ENCODE results near the gene ACSM5.
"Not testable (repeated sequence)": the region's sequence is repeated elsewhere in the genome, so short reads cannot be mapped to it uniquely, and the experiment has no call there.

Gene ACSM5

DNA sequence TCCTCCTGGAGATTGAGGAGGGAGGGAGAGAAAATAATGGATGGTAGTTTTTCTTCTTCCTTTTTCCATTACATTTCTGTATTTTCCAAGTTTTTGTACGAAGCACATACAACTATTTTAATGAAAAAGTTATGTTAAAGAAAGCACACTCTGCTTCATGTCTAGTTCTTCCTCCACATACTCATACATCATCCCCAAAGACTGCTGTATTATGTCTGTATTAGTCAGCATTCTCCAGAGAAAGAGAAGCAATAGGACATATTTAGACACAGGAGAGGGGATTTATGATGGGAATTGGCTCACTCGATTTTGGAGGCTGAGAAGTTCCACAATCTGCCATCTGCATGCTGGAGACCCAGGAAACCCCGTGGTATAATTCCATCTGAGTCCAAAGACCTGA lies 31.9 kb downstream of the ACSM5 start:
- in situ Hi-C loops (cut with MboI; ENCODE audit: low sequenced_read_pairs): no loop called here
- DNase-seq (ENCODE audit: low spot score in 2 of 2): no peak

DNA sequence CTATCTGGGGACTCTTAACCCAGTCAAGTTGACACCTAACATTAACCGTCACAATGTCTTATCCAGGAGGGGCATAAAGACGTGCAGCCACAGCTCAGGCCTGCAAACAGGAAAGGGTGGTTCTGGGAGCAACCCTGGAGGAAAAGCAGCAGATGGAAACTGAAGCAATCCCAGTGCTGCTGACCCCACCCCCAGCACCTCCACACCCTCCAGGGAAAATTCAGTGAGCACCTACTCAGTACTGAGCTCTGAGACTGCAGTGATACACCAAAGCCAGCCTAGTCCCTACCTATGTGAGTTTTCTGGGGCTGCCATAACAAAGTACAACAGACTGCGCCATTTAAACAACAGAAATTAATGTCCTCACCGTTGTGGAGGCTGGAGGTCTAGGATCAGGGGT lies 32.5 kb downstream of the ACSM5 start:
- H3K4me1 ChIP-seq; in situ Hi-C loops (cut with MboI; ENCODE audit: low sequenced_read_pairs); DNase-seq (ENCODE audit: low spot score in 2 of 2); H3K4me3 ChIP-seq; H3K36me3 ChIP-seq (replicated peaks); H3K27me3 ChIP-seq (ENCODE audit: low read depth); H3K9me3 ChIP-seq: not testable (repeated sequence)

More for the DNA sequence above, 31.9 kb downstream of the ACSM5 start:
- Histone ChIP-seq H3K9me3 (no peaks in the 10 kb centered on the region), H3K36me3 (replicated peaks) (no peaks in the 10 kb centered on the region), H3K4me1 (no peaks in the 10 kb centered on the region), H3K4me3 (no peak overlapping the region), H3K27me3 (ENCODE audit: low read depth) (no peaks in the 10 kb centered on the region)

DNA sequence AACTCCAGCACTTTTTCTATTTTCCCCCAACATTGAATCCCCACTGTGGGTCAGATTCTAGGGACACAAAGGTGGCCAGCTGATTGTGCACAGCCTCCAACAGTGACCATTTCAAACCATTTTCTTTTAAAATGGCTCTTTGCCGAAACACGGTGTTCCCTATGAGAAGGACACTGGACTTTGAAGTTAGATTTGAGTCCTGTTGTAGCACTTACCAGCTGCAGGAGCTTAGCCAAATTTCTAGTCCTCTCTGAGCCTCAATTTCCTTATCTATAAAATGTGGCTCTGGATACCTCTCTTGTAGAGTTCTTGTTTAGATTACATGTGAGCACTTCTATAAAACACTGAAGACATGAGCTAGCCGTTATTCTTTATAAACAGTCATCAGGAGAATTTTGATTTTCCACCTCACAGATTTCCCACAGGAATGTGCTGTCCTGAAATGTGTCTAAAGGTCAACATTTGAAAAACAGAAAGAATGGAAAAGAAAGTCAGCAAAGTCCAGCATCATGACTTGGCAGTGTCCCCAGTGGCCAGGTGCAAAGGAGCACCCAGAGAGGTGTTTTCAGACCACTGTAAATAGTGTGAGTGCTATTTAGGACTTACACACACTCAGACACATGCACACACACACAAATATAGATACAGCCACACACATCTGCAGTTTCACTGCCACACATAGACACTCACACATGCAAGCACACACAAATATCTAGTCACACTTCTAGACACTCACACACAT lies 37.5 kb downstream of the ACSM5 start:
- DNase-seq (ENCODE audit: low spot score in 2 of 2); in situ Hi-C loops (cut with MboI; ENCODE audit: low sequenced_read_pairs); H3K27me3 ChIP-seq (ENCODE audit: low read depth); H3K9me3 ChIP-seq; H3K36me3 ChIP-seq (replicated peaks); H3K4me1 ChIP-seq; H3K4me3 ChIP-seq: not testable (repeated sequence)

DNA sequence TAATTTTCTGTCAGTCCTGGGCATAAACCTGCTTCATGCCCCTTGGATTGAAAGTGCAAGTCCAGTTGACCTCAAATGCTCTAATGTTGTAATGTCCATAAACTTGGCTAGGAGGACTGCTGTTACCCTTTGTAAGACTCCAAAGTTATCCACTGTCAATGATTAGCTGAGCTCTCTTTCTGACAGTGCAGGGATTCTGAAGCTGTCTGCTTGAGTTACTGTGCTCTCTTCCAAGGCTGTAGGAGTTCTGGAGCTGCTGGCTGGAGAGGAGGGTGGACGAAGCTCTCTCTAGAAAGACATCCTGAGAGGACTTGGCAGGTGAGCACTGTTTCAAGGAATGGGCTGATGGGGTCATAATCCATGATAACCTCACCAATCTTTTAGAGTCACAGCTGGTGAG lies 42.0 kb downstream of the ACSM5 start, which contains the start of gene ACSM2A:
Gene ACSM2A, plus strand, starts transcription at position 158 of the 400 bp plus-strand sequence. CDS start 8,594 bp downstream, outside the sequence.
- H3K27me3 ChIP-seq (ENCODE audit: low read depth); H3K4me3 ChIP-seq; H3K4me1 ChIP-seq; DNase-seq (ENCODE audit: low spot score in 2 of 2); H3K9me3 ChIP-seq; H3K36me3 ChIP-seq (replicated peaks); in situ Hi-C loops (cut with MboI; ENCODE audit: low sequenced_read_pairs): not testable (repeated sequence)

DNA sequence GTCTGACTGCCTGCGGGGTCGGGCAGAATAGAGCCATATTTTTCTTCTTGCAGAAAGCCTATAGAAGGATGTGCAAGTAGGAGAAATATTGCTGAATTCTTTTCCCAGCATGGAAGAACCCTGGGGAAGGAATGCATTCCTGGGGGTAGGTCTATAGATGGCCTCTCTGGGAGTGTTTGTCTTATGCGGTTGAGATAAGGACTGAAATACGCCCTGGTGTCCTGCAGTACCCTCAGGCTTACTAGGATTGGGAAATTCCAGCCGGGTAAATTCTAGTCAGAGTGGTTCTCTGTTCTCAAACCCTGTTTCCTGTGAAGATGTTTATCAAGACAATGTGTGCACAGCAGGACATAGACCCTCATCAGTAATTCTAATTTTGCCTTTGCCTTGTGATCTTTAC lies 44.3 kb downstream of the ACSM5 start:
- H3K4me1 ChIP-seq; H3K9me3 ChIP-seq; H3K4me3 ChIP-seq; H3K36me3 ChIP-seq (replicated peaks); H3K27me3 ChIP-seq (ENCODE audit: low read depth); DNase-seq (ENCODE audit: low spot score in 2 of 2); in situ Hi-C loops (cut with MboI; ENCODE audit: low sequenced_read_pairs): not testable (repeated sequence)

DNA sequence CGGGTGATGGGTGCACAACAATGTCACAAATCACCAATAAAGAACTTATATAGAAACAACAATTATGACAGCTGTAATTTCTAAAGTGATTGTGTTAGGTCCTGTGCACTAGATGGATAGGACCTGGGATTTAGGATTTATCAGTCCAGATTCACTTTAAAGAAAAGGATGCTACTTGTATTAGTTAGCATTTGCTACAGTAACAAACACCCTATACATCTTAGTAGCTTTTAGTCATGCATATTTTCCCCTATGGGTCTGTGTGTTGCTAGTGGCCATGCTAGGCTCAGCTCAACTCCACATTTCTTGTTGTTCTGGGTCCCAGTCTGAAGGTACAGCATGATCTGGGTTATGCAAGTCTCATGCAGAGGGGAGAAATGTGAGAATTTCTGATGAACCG lies 49.9 kb downstream of the ACSM5 start:
- H3K27me3 ChIP-seq (ENCODE audit: low read depth); H3K4me1 ChIP-seq; H3K4me3 ChIP-seq; H3K9me3 ChIP-seq; in situ Hi-C loops (cut with MboI; ENCODE audit: low sequenced_read_pairs); DNase-seq (ENCODE audit: low spot score in 2 of 2); H3K36me3 ChIP-seq (replicated peaks): not testable (repeated sequence)

DNA sequence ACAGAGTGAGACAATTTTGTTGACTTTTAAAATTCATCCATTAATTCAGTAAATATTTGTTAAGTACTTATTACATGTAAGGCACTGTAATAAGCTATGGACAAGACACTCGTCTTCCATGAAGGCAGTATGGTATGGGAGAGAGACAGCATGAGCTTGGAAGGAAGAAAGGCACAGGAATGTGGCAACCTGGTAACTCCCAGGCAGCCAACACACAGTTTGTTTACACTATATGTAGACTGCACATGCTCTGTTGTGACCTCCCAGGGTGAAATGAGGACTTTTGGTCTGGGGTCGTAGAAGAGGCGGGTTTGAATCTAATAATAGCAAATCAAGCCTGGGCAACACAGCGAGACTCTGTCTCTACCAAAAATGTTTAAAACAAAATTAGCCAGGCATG lies 51.0 kb downstream of the ACSM5 start:
- H3K4me3 ChIP-seq; DNase-seq (ENCODE audit: low spot score in 2 of 2); in situ Hi-C loops (cut with MboI; ENCODE audit: low sequenced_read_pairs); H3K9me3 ChIP-seq; H3K36me3 ChIP-seq (replicated peaks); H3K27me3 ChIP-seq (ENCODE audit: low read depth); H3K4me1 ChIP-seq: not testable (repeated sequence)

DNA sequence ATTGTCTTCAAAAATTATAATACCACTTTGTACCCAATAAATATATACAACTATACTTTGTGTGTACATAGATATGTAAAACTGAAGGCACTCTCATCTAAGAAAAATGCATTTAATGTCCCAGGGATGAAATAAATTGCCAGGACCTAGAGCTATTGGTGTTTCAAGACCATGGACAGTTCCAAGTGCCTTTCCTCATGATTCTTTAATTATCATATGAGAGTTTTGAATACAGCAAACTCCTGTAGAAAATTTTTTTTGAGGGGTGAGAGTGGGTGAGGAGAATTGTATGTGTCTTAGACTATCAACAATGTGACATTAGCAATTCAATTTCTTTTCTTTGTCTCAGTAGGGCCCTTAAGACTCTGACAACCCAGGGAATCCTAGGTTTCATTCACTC lies 59.6 kb downstream of the ACSM5 start:
- H3K36me3 ChIP-seq (replicated peaks); H3K27me3 ChIP-seq (ENCODE audit: low read depth); DNase-seq (ENCODE audit: low spot score in 2 of 2); in situ Hi-C loops (cut with MboI; ENCODE audit: low sequenced_read_pairs); H3K4me1 ChIP-seq; H3K4me3 ChIP-seq; H3K9me3 ChIP-seq: not testable (repeated sequence)

DNA sequence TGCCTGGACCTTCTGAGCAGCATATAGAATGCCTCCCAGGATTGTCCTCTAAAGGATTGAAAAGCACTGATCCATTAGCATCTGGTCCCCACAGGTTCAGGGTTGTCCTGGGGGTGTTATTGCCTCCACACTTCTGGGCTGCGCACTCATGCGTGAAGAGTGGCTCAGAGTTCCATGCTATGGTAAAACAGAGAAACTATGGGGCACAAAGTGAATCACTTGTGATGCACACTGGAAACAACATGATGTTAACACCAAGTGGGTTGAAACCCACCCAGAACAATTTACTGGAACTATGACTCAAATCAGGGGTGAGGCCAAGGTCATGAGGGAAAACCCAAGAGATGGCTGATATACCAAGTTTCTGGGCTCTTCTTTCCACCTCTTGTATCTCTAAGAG lies 60.6 kb downstream of the ACSM5 start:
- DNase-seq (ENCODE audit: low spot score in 2 of 2); in situ Hi-C loops (cut with MboI; ENCODE audit: low sequenced_read_pairs); H3K36me3 ChIP-seq (replicated peaks); H3K9me3 ChIP-seq; H3K27me3 ChIP-seq (ENCODE audit: low read depth); H3K4me1 ChIP-seq; H3K4me3 ChIP-seq: not testable (repeated sequence)

DNA sequence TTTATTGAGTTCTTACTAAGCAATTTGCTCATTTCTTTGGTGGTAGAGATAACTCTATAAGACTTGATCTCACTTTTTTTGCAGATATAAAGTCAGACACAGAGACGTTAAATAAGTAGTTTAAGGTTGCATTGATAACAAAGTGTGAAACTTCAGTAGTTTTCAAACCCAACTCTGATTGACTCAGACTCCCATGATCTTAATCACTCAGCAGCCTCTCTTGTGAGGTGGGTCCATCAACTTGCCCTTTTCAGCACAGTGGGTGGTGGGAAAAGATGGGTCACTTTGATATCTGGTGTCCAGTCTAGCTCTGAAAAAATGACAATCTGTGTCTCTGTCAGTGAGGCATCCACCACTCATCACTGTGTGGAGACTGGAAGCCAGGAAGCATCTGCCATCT lies 61.4 kb downstream of the ACSM5 start:
- DNase-seq (ENCODE audit: low spot score in 2 of 2); H3K4me1 ChIP-seq: not testable (repeated sequence)

DNA sequence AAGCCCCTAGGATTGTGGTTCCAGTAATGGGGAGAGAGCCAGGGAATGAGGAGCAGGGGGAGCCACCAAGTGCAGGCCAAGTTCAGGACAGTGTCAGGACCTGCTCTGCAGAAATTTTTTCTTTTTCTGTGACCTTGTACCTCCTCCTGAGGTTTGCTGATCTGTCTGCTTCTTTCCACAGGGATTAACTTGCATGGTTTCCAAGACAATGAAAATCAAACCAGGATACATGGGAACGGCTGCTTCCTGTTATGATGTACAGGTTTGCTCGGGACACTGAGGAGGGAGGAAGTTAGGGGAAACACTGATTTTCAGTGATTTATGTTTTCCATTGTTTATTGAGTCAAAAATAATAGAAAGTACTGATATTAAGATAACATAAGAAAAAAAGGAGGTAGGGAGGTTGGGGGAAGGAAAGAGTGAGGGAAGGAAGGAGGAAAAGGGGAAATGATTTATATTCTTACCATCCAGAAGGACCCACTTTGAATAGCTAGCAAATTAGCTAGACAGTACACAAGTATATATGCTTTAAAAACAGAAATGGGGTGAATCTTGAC lies 67.9 kb downstream of the ACSM5 start:
- H3K4me3 ChIP-seq; H3K36me3 ChIP-seq (replicated peaks); DNase-seq (ENCODE audit: low spot score in 2 of 2); H3K27me3 ChIP-seq (ENCODE audit: low read depth); H3K9me3 ChIP-seq; H3K4me1 ChIP-seq; in situ Hi-C loops (cut with MboI; ENCODE audit: low sequenced_read_pairs): not testable (repeated sequence)

More for the DNA sequence above, 61.4 kb downstream of the ACSM5 start:
- H3K9me3 ChIP-seq; H3K4me3 ChIP-seq; H3K36me3 ChIP-seq (replicated peaks); in situ Hi-C loops (cut with MboI; ENCODE audit: low sequenced_read_pairs); H3K27me3 ChIP-seq (ENCODE audit: low read depth): not testable (repeated sequence)

DNA sequence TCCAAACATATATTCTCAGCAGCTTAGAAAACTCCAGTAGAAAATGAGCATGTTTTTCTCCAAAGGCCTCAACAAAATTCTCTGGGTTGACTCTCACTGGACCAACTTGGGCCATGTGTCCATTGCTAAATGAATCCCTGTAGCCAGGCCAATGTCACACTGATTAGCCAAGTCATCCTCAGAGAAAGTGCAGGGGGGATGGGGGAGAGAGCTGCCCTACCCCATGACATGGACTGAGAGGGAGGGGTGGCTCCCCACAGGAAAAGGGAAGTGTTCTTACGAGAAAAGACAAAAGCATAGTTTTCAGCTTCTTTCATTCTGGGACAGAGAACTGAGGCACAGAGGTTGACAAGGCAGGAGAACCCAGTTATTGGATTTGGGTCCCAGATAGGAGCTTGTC lies 74.7 kb downstream of the ACSM5 start:
- in situ Hi-C loops (cut with MboI; ENCODE audit: low sequenced_read_pairs); DNase-seq (ENCODE audit: low spot score in 2 of 2); H3K4me3 ChIP-seq; H3K27me3 ChIP-seq (ENCODE audit: low read depth); H3K4me1 ChIP-seq; H3K9me3 ChIP-seq; H3K36me3 ChIP-seq (replicated peaks): not testable (repeated sequence)

DNA sequence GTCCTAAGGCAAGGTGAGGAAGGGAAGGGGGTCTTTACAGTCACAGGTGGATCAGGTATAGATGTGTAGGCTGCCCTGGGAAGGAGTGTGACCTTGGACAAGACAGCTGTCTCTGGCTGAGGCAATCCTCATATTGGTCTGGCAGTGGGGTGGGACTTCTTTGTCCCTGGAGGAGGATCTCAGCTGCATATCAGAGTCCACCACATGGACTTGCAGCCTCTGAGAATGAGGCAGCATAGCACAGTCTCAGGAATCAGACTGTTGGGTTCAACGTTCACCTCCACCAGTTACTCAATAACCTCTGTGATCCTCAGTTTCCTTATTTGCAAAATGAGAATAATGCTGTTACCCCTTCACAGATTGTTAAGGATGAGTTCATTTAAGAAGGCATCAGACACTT lies 75.4 kb downstream of the ACSM5 start:
- Histone ChIP-seq H3K9me3 (no peaks in the 10 kb centered on the region), H3K27me3 (ENCODE audit: low read depth) (no peaks in the 10 kb centered on the region), H3K36me3 (replicated peaks) (no peaks in the 10 kb centered on the region), H3K4me3 (no peak overlapping the region), H3K4me1 (no peaks in the 10 kb centered on the region)
- in situ Hi-C loops (cut with MboI; ENCODE audit: low sequenced_read_pairs): no loop called here
- DNase-seq (ENCODE audit: low spot score in 2 of 2): no peak

DNA sequence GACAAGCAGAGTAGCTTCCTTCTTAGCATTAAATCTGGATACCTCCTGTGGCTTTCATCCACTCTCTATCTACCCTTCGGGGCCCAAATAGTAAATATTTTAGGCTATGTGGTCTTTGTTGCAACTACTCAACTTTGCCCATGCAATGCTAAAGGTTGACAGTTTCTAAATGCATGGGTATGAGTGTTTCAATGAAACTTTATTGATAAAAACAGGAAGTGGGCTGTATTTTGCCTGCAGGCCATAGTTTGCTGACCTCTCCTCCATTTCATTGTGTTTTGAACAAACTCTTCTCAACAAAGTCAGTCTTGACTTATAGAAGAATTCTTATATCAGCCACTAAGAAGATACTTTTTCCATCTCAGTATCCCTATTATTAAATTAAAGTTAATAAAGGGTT lies 76.1 kb downstream of the ACSM5 start:
- DNase-seq (ENCODE audit: low spot score in 2 of 2): no peak
- H3K4me1 ChIP-seq: no peaks in the 10 kb centered on the region
- H3K36me3 ChIP-seq (replicated peaks): no peaks in the 10 kb centered on the region
- H3K4me3 ChIP-seq: no peak overlapping the region
- H3K27me3 ChIP-seq (ENCODE audit: low read depth): no peaks in the 10 kb centered on the region
- in situ Hi-C loops (cut with MboI; ENCODE audit: low sequenced_read_pairs): no loop called here
- no peaks in the 10 kb centered on the region for H3K9me3 ChIP-seq

Data from HAP-1 (cell line).